Bronchial epithelial cell (primary cell): Measurements from ENCODE around the gene CREBRF. TPM values are rescaled to one million over a fixed set of nuclear protein-coding genes. Genes with fewer than 3 reads are reported as not detected.
A peak's percentile ranks its signal among the peaks of the same experiment; 100 is the strongest.

ENCODE experiments used
- DNase-seq: peaks from one replicate; pipeline ENCODE4 v3.0.0-alpha.2; 2010; ENCODE audit warnings: low read depth
- FAIRE-seq: peaks from 2 replicates; lab custom pipeline; 2011; peaks lifted over from hg19 to GRCh38; lab: Jason Lieb, UNC
- H3K27me3 ChIP-seq: 2 replicates; pipeline ENCODE4 v1.5.1; 2011; ENCODE audit warnings: low read length; ENCODE audit not compliant: control insufficient read depth, insufficient read depth
- H3K36me3 ChIP-seq: 2 replicates; pipeline ENCODE4 v1.5.1; 2011; ENCODE audit warnings: low read length; ENCODE audit not compliant: control insufficient read depth, insufficient read depth
- H3K4me3 ChIP-seq: 2 replicates; pipeline ENCODE4 v1.5.1; 2011; ENCODE audit warnings: mild to moderate bottlenecking, low read depth, low read length, control low read depth
- CTCF ChIP-seq: IDR thresholded peaks from 2 replicates; pipeline ENCODE4 v1.5.1; 2011; ENCODE audit warnings: mild to moderate bottlenecking, moderate library complexity, low read length, control low read depth, inconsistent platforms; ENCODE audit not compliant: insufficient read depth, severe bottlenecking
- total RNA-seq: library from RNA; depleted of rRNA; stranded (reverse); fragments of >200 nt; gene quantifications from 2 replicates; pipeline ENCODE4 v1.2.1, GENCODE V29; 2014

The CREBRF gene
- total RNA-seq, 1 donor from 2014 or later, result 6.3 TPM

GRCh38 chr5:173093606-173094005 lies 37.5 kb downstream of the CREBRF start:
- FAIRE-seq (no peak), DNase-seq (peak; percentile 73)
- Histone ChIP-seq H3K27me3 (no peaks in the 10 kb centered on the region), H3K36me3 (no peaks in the 10 kb centered on the region), H3K4me3 (no peak overlapping the region)
- TF ChIP-seq CTCF, result no peak

- FAIRE-seq, result no peak
- Histone ChIP-seq H3K36me3 (no peaks in the 10 kb centered on the region), H3K27me3 (no peaks in the 10 kb centered on the region), H3K4me3 (no peak overlapping the region)
- DNase-seq, result peak; percentile 69
- TF ChIP-seq CTCF, result no peak
Observed at GRCh38 chr5:173094012-173094661, 38.0 kb downstream of the CREBRF start.

- H3K27me3 ChIP-seq, result no peaks in the 10 kb centered on the region
- no peak for TF ChIP-seq CTCF
- H3K4me3 ChIP-seq, result no peak overlapping the region
- H3K36me3 ChIP-seq, result no peaks in the 10 kb centered on the region
- DNase-seq (no peak), FAIRE-seq (no peak)
Observed at GRCh38 chr5:173098787-173099186, 42.6 kb downstream of the CREBRF start.

- Histone ChIP-seq H3K4me3 (no peak overlapping the region), H3K27me3 (no peaks in the 10 kb centered on the region), H3K36me3 (no peaks in the 10 kb centered on the region)
- FAIRE-seq, result no peak
- TF ChIP-seq CTCF, result no peak
- no peak for DNase-seq
Observed at GRCh38 chr5:173099461-173099860, 43.3 kb downstream of the CREBRF start.

- Histone ChIP-seq H3K27me3 (no peaks in the 10 kb centered on the region), H3K36me3 (no peaks in the 10 kb centered on the region), H3K4me3 (no peak overlapping the region)
- DNase-seq (no peak), FAIRE-seq (no peak)
- TF ChIP-seq CTCF, result no peak
Observed at GRCh38 chr5:173101245-173101644, 45.1 kb downstream of the CREBRF start.

GRCh38 chr5:173103411-173103810 lies 47.3 kb downstream of the CREBRF start:
- H3K27me3 ChIP-seq, result no peaks in the 10 kb centered on the region
- no peak overlapping the region for H3K4me3 ChIP-seq
- no peak for FAIRE-seq
- no peak for DNase-seq
- no peak for TF ChIP-seq CTCF
- H3K36me3 ChIP-seq, result no peaks in the 10 kb centered on the region
